K562 (cell line): ENCODE data around the gene PATE1. TPM values are rescaled to one million over a fixed set of nuclear protein-coding genes. Genes with fewer than 3 reads are reported as not detected.

ENCODE experiments used
- C11orf30 ChIP-seq: fragments of 450-650 bp; IDR thresholded peaks from 2 replicates; pipeline ENCODE4 v1.6.1; 2016; ENCODE audit warnings: low read depth, mild to moderate bottlenecking
- GATAD2B ChIP-seq: fragments of 450-650 bp; IDR thresholded peaks from 2 replicates; pipeline ENCODE4 v1.6.1; 2017; ENCODE audit warnings: mild to moderate bottlenecking, borderline replicate concordance
- MBD2 ChIP-seq: sonication (generic); IDR thresholded peaks from 2 replicates; pipeline ENCODE4 v1.6.1; 2016; ENCODE audit warnings: low read depth, borderline replicate concordance
- NCOA6 ChIP-seq: fragments of 450-650 bp; IDR thresholded peaks from 2 replicates; pipeline ENCODE4 v1.6.1; 2017; ENCODE audit warnings: mild to moderate bottlenecking
- PPARD ChIP-seq: fragments of 250-450 bp; sonication (Bioruptor Pico); IDR thresholded peaks from 2 replicates; pipeline ENCODE4 v1.8.0; 2022; ENCODE audit warnings: inconsistent platforms, mild to moderate bottlenecking, moderate library complexity
- TCF3 ChIP-seq: sonication (generic); formaldehyde crosslinking; IDR thresholded peaks from 2 replicates; pipeline ENCODE4 v1.4.0; 2020; ENCODE audit warnings: mild to moderate bottlenecking, missing genetic modification reagents
- TRIM28 ChIP-seq: fragments of 450-650 bp; IDR thresholded peaks from 2 replicates; pipeline ENCODE4 v1.6.1; 2017
- ZBTB1 ChIP-seq: sonication (generic); formaldehyde crosslinking; IDR thresholded peaks from 2 replicates; pipeline ENCODE4 v1.8.1; 2023; ENCODE audit warnings: missing genetic modification reagents, low read depth, mild to moderate bottlenecking, borderline replicate concordance
- ZHX1 ChIP-seq: fragments of 150-350 bp; conservative IDR thresholded peaks from 2 replicates; pipeline ENCODE4 v1.6.1; 2014; ENCODE audit warnings: low read length
- ZNF140 ChIP-seq: fragments of 250-450 bp; sonication (Bioruptor Pico); IDR thresholded peaks from 2 replicates; pipeline ENCODE4 v1.8.0; 2021; ENCODE audit warnings: moderate library complexity, mild to moderate bottlenecking, inconsistent platforms
- ZNF232 ChIP-seq: sonication (generic); formaldehyde crosslinking; IDR thresholded peaks from 2 replicates; pipeline ENCODE4 v1.8.0; 2022; ENCODE audit warnings: mild to moderate bottlenecking, missing genetic modification reagents
- ZNF311 ChIP-seq: fragments of 250-450 bp; sonication (Bioruptor Pico); IDR thresholded peaks from 2 replicates; pipeline ENCODE4 v1.4.0; 2020; ENCODE audit warnings: mild to moderate bottlenecking, moderate library complexity
- ZNF431 ChIP-seq: sonication (generic); formaldehyde crosslinking; IDR thresholded peaks from 2 replicates; pipeline ENCODE4 v1.8.0; 2022; ENCODE audit warnings: mild to moderate bottlenecking, missing genetic modification reagents
- ZNF512 ChIP-seq: IDR thresholded peaks from 2 replicates; pipeline ENCODE4 v1.6.1; 2016; ENCODE audit warnings: missing genetic modification characterization, missing compliant biosample characterization
- ZNF830 ChIP-seq: fragments of 250-450 bp; sonication (Bioruptor Pico); IDR thresholded peaks from 2 replicates; pipeline ENCODE4 v1.5.0; 2021; ENCODE audit warnings: mild to moderate bottlenecking
- polyA plus RNA-seq, 8 experiments: library from polyadenylated mRNA; depleted of rRNA in 4 of 8; stranded (reverse) in 5 of 8; unstranded in 3 of 8; fragments of >200 nt; fragmentation: Nextera tagmentation in 2 of 8; fragmentation: Illumina TruSeq in 1 of 8; extraction: Ambion mirVana in 2 of 8; extraction: Trizol in 1 of 8; gene quantifications; 2 replicates each; pipeline versions ENCODE4 v1.2.1 to v1.2.3, GENCODE V29; 2011 to 2014; ENCODE audit warnings: inconsistent platforms in 1 of 8, missing spikeins in 1 of 8
- total RNA-seq, 7 experiments: library from RNA; depleted of rRNA in 6 of 7; stranded (reverse); fragments of >200 nt in 6 of 7; fragmentation: Illumina TruSeq in 2 of 7; extraction: Trizol in 2 of 7; gene quantifications; 2 replicates each; pipeline versions ENCODE4 v1.2.1 to v1.2.3, GENCODE V29; 2011 to 2021; ENCODE audit warnings: low replicate concordance in 1 of 7
- TF ChIP-seq, protein P1 (sequence below): sonication (generic); formaldehyde crosslinking; IDR thresholded peaks from 2 replicates; pipeline ENCODE4 v1.8.1; 2023; ENCODE audit warnings: mild to moderate bottlenecking, missing genetic modification reagents

Gene PATE1
- total and polyA plus RNA-seq, 9 of the 15 experiments (the other 6 are each of a cell fraction or from before 2014, with no cell fraction given): not detected

DNA sequence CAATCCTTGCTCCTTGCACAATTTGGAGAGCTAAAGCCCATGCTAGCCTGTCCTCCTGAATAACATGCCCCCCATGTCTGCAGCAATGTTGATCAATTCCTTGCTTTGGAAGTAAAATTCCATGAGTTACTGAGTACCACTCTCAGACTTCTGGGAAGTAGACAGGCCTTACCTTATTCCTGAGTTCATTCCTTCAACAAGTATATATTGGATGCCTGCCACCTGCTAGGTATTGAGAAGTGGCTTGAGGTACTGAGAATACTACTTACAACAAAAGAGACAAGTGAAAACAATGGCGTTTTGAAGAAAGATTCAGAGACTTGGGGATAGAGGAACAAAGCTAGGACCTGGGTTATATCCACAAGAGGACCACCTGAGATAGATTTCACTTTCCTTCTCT, 20.2 kb downstream of the PATE1 start (continued):
- no peak for TF ChIP-seq TCF3 (CRISPR knock-in tag)
- TF ChIP-seq ZNF140 (CRISPR knock-in tag): no peak
- TF ChIP-seq NCOA6: no peak
- TF ChIP-seq ZNF512 (tag): no peak
- no peak for TF ChIP-seq C11orf30
- TF ChIP-seq GATAD2B: no peak
- no peak for TF ChIP-seq ZNF311 (CRISPR knock-in tag)
- no peak for TF ChIP-seq MBD2
- TF ChIP-seq, protein P1, sequence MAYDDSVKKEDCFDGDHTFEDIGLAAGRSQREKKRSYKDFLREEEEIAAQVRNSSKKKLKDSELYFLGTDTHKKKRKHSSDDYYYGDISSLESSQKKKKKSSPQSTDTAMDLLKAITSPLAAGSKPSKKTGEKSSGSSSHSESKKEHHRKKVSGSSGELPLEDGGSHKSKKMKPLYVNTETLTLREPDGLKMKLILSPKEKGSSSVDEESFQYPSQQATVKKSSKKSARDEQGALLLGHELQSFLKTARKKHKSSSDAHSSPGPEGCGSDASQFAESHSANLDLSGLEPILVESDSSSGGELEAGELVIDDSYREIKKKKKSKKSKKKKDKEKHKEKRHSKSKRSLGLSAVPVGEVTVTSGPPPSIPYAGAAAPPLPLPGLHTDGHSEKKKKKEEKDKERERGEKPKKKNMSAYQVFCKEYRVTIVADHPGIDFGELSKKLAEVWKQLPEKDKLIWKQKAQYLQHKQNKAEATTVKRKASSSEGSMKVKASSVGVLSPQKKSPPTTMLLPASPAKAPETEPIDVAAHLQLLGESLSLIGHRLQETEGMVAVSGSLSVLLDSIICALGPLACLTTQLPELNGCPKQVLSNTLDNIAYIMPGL (CRISPR knock-in tag): no peak
- no peak for TF ChIP-seq TRIM28
- no peak for TF ChIP-seq ZHX1
- TF ChIP-seq ZNF431 (CRISPR knock-in tag): no peak
- no peak for TF ChIP-seq ZBTB1 (CRISPR knock-in tag)
- TF ChIP-seq PPARD (CRISPR knock-in tag): no peak
- no peak for TF ChIP-seq ZNF830
- TF ChIP-seq ZNF232 (CRISPR knock-in tag): no peak
